ENCODE data around the gene TNRC18.
"Not testable (repeated sequence)": the region's sequence is repeated elsewhere in the genome, so short reads cannot be mapped to it uniquely, and the experiment has no call there.

Gene TNRC18

GRCh38 chr7:5350174-5350463 is 73.5 kb downstream of the TNRC18 start:
- no peak for DNase-seq (ENCODE audit: low read depth in 2 of 2)

- DNase-seq (ENCODE audit: low read depth in 2 of 2): no peak
These were observed 74.0 kb downstream of the TNRC18 start for GRCh38 chr7:5349437-5350173.

GRCh38 chr7:5349005-5349380 is 74.6 kb downstream of the TNRC18 start:
- DNase-seq (ENCODE audit: low read depth in 2 of 2): no peak

DNA sequence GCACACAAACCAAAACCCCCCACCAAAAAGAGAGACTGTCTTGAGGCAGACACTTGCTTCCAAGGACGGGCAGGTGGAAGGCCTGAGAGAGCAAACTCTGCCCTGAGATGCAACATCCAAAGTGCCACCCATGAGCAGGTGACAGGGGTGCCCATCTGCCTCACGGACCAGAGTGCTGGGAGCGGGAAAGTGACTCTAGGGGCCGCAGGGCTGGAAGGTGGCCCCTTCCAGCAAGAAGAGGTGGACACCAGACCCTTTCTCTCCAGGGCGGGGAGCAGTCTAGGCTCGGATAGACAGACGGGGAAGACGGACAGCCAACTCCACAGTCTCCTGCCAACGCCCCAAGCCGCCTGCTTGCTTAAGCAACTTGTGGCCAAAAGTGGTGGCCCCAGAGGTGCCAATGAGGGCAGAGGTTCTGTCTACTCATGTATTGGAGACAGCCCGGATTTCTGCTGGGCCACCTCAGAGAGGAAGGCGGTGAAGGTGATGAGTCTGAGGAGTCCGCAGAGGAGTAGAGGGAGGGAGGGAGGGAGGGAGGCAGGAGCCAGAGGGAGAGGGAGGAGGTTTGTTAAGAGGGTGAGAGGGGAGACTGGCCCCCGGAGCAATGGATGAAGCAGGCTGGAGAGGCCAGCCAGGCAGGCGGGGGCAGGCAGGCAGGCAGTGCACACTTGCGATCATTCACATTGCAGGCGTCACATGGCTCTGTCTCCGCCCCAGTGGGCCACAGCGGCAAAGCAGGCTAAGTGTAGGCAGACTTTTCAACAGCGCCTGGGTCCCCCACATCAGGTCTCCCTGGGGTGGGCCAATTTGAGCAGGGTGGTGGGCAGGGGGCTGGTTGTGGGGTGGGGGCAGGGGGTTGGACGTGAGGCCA is 75.3 kb downstream of the TNRC18 start:
- DNase-seq (ENCODE audit: low read depth in 2 of 2): no peak

DNA sequence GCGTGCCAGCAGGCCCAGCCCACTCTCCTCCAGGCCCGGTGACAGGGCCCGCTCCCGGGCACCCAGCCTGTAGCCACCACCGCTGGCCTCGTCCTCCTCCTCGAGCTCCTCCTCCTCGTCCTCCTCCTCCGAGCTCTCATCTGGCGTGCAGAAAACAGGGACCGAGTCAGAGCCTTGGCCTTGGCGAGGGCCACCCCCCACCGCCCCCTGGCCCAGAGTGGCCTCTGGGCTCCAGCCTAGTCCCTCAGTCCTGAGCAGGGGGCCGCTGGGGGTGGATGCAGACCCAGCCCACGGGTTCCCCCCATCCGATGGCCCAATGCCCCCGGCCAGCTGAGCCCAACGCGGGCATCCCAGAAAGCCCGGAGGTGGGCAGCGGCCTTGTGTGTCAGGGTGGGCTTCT is 78.0 kb downstream of the TNRC18 start:
- DNase-seq (ENCODE audit: low read depth in 2 of 2): no peak

DNA sequence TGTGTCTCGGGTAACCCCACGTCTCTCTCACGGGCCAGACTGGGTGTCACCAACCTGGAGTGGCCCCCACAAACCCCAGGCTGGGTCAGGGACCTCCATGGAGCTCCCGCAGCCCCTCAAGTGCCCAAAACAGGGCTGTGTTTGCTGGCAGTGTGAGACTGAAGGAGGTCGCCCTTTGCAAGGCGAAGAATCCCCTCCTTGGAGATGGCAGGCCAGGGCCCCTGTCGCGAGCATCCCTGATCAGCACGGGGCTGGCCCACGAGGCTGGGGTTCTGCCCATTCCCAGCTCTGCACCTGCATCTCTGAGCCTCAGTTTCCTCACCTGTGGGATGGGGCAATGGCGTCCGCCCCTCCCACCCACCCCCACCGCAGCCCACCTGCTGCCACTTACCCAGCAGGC is 78.5 kb downstream of the TNRC18 start:
- DNase-seq (ENCODE audit: low read depth in 2 of 2): no peak

DNA sequence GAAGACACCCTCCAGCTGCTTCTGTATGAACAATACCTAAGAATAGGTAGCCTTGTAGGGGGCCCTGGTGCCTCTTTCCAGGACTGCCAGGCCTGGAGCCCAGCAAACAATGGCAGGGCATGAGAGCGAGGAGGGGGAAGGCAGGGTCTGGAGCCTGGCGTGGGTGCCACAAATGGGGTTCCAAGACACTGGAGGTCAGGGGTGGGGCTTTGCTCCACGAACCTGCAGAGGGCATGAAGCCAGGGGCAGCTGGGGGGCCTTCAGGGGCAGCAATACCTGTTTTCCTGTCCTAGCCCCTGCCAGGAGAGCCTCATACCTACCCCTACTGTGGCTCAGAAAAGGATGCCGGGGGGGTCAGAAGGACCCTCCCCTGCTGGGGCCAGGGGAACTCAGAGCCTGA is 79.3 kb downstream of the TNRC18 start:
- DNase-seq (ENCODE audit: low read depth in 2 of 2): no peak

GRCh38 chr7:5343884-5344283 is 79.8 kb downstream of the TNRC18 start:
- DNase-seq (ENCODE audit: low read depth in 2 of 2): no peak

DNA sequence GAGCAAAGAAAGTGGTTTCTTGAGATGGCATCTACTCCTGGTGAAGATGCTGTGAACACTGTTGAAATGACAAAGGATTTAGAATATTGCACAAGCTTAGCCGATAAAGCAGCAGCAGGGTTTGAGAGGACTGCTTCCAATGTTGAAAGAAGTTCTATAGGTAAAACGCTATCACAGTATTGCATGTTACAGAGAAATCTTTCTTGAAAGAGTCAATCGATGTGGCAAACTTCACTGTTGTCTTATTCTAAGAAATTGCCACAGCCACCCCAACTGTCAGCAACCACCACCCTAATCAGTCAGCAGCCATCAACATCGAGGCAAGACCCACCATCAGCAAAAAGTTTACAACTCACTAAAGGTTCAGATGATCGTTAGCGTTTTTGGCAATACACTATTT is 81.0 kb downstream of the TNRC18 start:
- no peak for DNase-seq (ENCODE audit: low read depth in 2 of 2)

DNA sequence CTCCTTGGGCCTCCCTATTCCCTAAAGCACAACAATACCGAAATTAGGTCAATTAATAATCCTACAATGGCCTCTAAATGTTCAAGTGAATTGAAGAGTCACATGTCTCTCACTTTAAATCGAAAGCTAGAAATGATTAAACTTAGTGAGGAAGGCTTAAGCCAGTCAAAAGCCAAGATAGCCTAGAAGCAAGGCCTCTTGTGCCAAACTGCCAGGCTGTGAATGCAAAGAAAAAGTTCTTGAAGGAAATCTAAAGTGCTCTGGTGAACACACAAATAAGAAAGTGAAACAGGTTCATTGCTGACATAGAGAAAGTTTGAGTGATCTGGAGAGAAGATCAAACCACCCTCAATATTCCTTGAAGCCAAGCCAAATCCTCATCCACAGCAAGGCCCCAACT is 83.7 kb downstream of the TNRC18 start:
- no peak for DNase-seq (ENCODE audit: low read depth in 2 of 2)

- DNase-seq (ENCODE audit: low read depth in 2 of 2): no peak
These were observed 86.6 kb downstream of the TNRC18 start for GRCh38 chr7:5337047-5337446.

- DNase-seq (ENCODE audit: low read depth in 2 of 2): no peak
These were observed 89.0 kb downstream of the TNRC18 start for GRCh38 chr7:5334671-5335070.

DNA sequence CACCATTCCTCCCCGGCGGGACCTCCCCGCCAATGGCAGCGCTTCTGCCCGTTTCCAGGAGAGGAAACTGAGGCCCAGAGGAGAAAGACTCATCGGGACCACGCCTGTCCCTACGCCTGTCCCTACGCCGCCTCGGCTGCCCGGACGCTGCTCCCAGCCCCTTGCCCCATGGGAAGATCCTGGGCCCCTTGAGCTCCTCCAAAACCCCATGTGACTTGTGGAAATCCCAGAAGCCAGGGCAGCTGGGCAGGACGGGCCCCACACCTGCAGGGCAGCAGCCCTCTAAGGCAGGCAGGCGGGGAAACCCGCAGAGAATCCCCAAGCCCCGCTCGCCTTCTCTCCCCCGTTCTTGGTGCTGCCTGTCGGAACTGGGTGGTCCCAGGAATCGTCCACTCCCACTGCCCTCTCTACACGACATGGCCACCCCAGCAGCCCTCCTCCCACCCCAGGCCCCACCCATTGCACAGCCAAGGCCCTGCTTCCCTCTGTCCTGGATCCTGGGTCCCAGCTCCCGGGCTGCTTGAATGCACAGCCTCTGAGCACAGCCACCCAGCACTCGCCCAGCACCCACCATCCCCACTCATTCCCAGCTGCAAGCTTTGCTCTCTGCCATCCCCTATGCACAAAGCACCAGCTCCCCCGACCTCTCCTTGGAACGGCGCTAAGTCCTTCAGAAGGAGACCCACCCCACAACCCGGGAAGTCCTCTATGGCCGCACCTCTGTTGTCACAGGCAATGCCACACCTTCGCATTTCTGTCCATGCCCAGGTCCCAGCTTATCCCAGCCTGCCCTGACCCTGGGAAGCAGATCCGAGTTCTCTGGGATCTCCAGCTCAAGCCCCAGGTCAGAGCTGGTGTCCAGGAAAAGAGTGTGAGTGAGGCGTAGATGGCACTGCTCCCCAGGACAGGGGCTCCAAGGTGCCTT is 90.3 kb downstream of the TNRC18 start:
- DNase-seq (ENCODE audit: low read depth in 2 of 2): no peak

- DNase-seq (ENCODE audit: low read depth in 2 of 2): no peak
These were observed 91.1 kb downstream of the TNRC18 start for GRCh38 chr7:5332579-5332978.

DNA sequence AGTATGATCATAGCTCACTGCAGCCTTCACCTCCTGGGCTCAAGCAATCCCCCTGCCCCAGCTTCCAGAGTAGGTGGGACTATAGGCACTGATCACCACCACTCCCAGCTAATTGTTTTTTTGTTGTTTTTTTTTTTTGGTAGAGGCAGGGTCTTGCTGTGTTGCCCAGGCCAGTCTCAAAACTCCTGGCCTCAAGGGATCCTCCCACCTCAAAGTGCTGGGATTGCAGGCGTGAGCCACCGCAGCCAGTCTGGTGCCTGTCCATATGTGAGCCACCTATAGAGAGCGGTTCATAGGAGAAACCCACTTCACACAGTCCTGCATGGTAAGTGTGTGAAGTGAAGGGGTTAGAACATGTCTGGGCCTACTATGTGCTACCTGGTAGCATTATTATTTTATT is 93.3 kb downstream of the TNRC18 start:
- DNase-seq (ENCODE audit: low read depth in 2 of 2): no peak

DNA sequence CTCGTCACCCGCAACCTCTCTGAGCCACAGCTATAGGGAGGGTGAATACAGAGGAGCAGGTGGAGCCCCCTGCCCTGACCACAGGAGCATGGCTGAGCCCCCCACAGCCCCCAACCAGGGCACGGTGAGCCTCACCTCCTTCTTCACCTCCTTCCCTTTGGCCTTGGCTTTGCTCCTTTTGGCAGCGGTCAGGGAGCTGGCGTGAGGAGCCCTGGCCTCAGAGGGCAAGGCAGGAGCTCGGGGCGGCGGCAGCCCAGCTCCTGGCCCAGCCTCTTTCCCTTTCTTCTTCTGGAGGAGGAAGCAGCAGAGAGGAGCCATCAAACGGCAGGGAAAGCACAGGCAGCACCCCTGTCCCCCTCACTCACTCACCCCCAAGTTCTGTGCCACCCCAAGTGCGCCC is 98.7 kb downstream of the TNRC18 start:
- DNase-seq (ENCODE audit: low read depth in 2 of 2): no peak

GRCh38 chr7:5323800-5324781 is 99.5 kb downstream of the TNRC18 start:
- not testable (repeated sequence) for DNase-seq (ENCODE audit: low read depth in 2 of 2)

- DNase-seq (ENCODE audit: low read depth in 2 of 2): no peak
These were observed 100.8 kb downstream of the TNRC18 start for GRCh38 chr7:5322621-5323410.

- no peak for DNase-seq (ENCODE audit: low read depth in 2 of 2)
These were observed 102.7 kb downstream of the TNRC18 start for GRCh38 chr7:5320802-5321396.

- DNase-seq (ENCODE audit: low read depth in 2 of 2): no peak
These were observed 103.2 kb downstream of the TNRC18 start for GRCh38 chr7:5320391-5320790.
